ENCODE data around the gene TMEM131L.

DNA sequence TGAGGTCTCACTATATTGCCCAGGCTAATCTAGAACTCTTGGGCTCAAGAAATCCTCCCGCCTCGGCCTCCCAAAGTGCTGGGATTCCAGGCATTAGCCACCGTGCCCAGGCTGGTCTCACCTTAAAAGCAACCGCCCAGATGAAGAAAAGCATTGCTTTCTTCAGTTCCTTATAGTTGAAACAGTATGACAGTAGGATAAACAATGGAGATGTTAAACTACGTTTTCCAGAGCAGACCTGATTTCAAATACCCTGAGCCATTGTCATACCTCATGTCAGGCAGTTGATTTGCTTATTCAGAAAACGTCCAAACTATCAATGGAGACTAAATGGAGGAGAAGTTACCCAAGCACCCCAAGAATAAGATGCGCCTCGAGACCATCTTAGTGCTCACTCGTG is 26.3 kb upstream of the TMEM131L start:
- TF ChIP-seq POLR2A (IDR thresholded peaks at IDR 0.05; ENCODE audit: low read depth, low read length), result no peak
- no peak for TF ChIP-seq SPI1 (IDR thresholded peaks at IDR 0.05; ENCODE audit: low read depth, low read length)
- TF ChIP-seq POLR2AphosphoS5 (IDR thresholded peaks at IDR 0.05; ENCODE audit: low read depth, low read length), result no peak
- TF ChIP-seq POU2F2 (IDR thresholded peaks at IDR 0.05; ENCODE audit: low read depth, low read length), result no peak
- TF ChIP-seq TAF1 (IDR thresholded peaks at IDR 0.05; ENCODE audit: low read depth, low read length), result no peak
- TF ChIP-seq PAX5 (IDR thresholded peaks at IDR 0.05; ENCODE audit: insufficient read depth, low read length, severe bottlenecking), result no peak
